Fibroblast of lung (primary cell): ENCODE data around the gene SEC14L1.

ENCODE experiments used
- CTCF ChIP-seq, 2 donors: IDR thresholded peaks in 1 of 2; conservative IDR thresholded peaks in 1 of 2; 1 replicate in 1 of 2; 2 replicates in 1 of 2; pipeline ENCODE4 v1.5.1; 2011 to 2012; ENCODE audit warnings: low read length in 2 of 2, control low read depth in 1 of 2, inconsistent platforms in 1 of 2, low read depth in 1 of 2, mild to moderate bottlenecking in 1 of 2
- EZH2 ChIP-seq: IDR thresholded peaks from 2 replicates; pipeline ENCODE4 v1.5.1; 2012; ENCODE audit warnings: low read length, control low read depth, mild to moderate bottlenecking; ENCODE audit errors: missing control alignments

- TF ChIP-seq CTCF (conservative IDR thresholded peaks at IDR 0.05 in 1 of 2, IDR thresholded peaks at IDR 0.05 in 1 of 2; ENCODE audit: low read depth in 1 of 2, low read length in 2 of 2) = no peak
- no peak for TF ChIP-seq EZH2
Measured at GRCh38 chr17:77131904-77132303, 8.9 kb upstream of the SEC14L1 start.
